CD14-positive monocyte (primary cell): ENCODE results near the gene TSPAN10. TPM values are rescaled to one million over a fixed set of nuclear protein-coding genes. Genes with fewer than 3 reads are reported as not detected.
A peak's percentile ranks its signal among the peaks of the same experiment; 100 is the strongest.

Experiments
- DNase-seq, 3 donors: peaks; one replicate each; pipeline ENCODE4 v3.0.0-alpha.2; 2011 to 2022
- H2AFZ ChIP-seq: 2 replicates; pipeline ENCODE4 v1.6.0; 2012; ENCODE audit warnings: mild to moderate bottlenecking, low read depth, low read length, inconsistent platforms; ENCODE audit not compliant: insufficient read depth, poor library complexity, severe bottlenecking
- H3K27ac ChIP-seq, 2 donors: 1 replicate in 1 of 2; 2 replicates in 1 of 2; pipeline ENCODE4 v1.5.1; 2012 to 2013; ENCODE audit warnings: low read length in 2 of 2, control low read depth in 1 of 2, inconsistent platforms in 1 of 2, low read depth in 1 of 2, mild to moderate bottlenecking in 1 of 2
- H3K27me3 ChIP-seq, 2 donors: one replicate each; pipeline versions ENCODE4 v1.6.0 to v1.6.1; 2011 to 2013; ENCODE audit warnings: low read length in 2 of 2; ENCODE audit not compliant: control insufficient read depth in 2 of 2, insufficient read depth in 2 of 2
- H3K36me3 ChIP-seq, 2 donors: replicated peaks in 1 of 2; 1 replicate in 1 of 2; 2 replicates in 1 of 2; pipeline versions ENCODE4 v1.5.1 to v1.6.1; 2012 to 2013; ENCODE audit warnings: low read length in 2 of 2, control low read depth in 1 of 2, inconsistent platforms in 1 of 2, mild to moderate bottlenecking in 1 of 2; ENCODE audit not compliant: insufficient read depth in 2 of 2, control insufficient read depth in 1 of 2
- H3K4me1 ChIP-seq, 2 donors: 1 replicate in 1 of 2; 2 replicates in 1 of 2; pipeline versions ENCODE4 v1.5.1 to v1.6.1; 2012 to 2013; ENCODE audit warnings: low read length in 2 of 2, control low read depth in 1 of 2, inconsistent platforms in 1 of 2, mild to moderate bottlenecking in 1 of 2, moderate library complexity in 1 of 2; ENCODE audit not compliant: insufficient read depth in 2 of 2, control insufficient read depth in 1 of 2
- H3K4me2 ChIP-seq: replicated peaks from 2 replicates; pipeline ENCODE3; 2012; ENCODE audit warnings: low read length, moderate library complexity, mild to moderate bottlenecking; ENCODE audit not compliant: poor library complexity, severe bottlenecking; ENCODE audit errors: extremely low read depth
- H3K4me3 ChIP-seq, 3 experiments: fragments of 200-600 bp in 1 of 3; sonication (generic) in 1 of 3; replicated peaks in 1 of 3; 1 replicate in 2 of 3; 2 replicates in 1 of 3; pipeline ENCODE4 v1.5.1; 2011 to 2013; ENCODE audit warnings: low read length in 3 of 3, mild to moderate bottlenecking in 3 of 3, control low read depth in 2 of 3, low read depth in 2 of 3, inconsistent platforms in 1 of 3, moderate library complexity in 1 of 3
- H3K79me2 ChIP-seq: 2 replicates; pipeline ENCODE4 v1.6.0; 2012; ENCODE audit warnings: mild to moderate bottlenecking, control low read depth, inconsistent platforms, low read length, moderate library complexity; ENCODE audit not compliant: insufficient read depth
- H3K9ac ChIP-seq: 2 replicates; pipeline ENCODE4 v1.6.0; 2017; ENCODE audit warnings: low read length, mild to moderate bottlenecking; ENCODE audit not compliant: insufficient read depth, poor library complexity, severe bottlenecking
- H3K9me3 ChIP-seq, 2 donors: replicated peaks in 1 of 2; 1 replicate in 1 of 2; 2 replicates in 1 of 2; pipeline versions ENCODE4 v1.5.1 to v1.6.1; 2012 to 2013; ENCODE audit warnings: low read length in 2 of 2, control low read depth in 1 of 2; ENCODE audit not compliant: control insufficient read depth in 1 of 2, insufficient read depth in 1 of 2
- H4K20me1 ChIP-seq: 2 replicates; pipeline ENCODE4 v1.6.0; 2012; ENCODE audit warnings: mild to moderate bottlenecking, low read length, control low read depth, moderate library complexity; ENCODE audit not compliant: insufficient read depth
- H3K27ac Mint-ChIP-seq, 7 donors: one replicate each; pipeline ENCODE4 v1.8.0; 2020; ENCODE audit warnings: mild to moderate bottlenecking in 7 of 7, mixed read lengths in 7 of 7, moderate library complexity in 6 of 7, inconsistent platforms in 2 of 7
- H3K27me3 Mint-ChIP-seq, 3 donors: one replicate each; pipeline ENCODE4 v1.8.0; 2021 to 2022; ENCODE audit warnings: low read depth in 3 of 3, mild to moderate bottlenecking in 3 of 3, mixed read lengths in 3 of 3, moderate library complexity in 3 of 3, inconsistent platforms in 1 of 3
- H3K36me3 Mint-ChIP-seq, 2 donors: one replicate each; pipeline ENCODE4 v1.8.0; 2020; ENCODE audit warnings: mixed read lengths in 2 of 2, inconsistent platforms in 1 of 2, mild to moderate bottlenecking in 1 of 2
- H3K4me1 Mint-ChIP-seq: one replicate; pipeline ENCODE4 v1.8.0; 2020; ENCODE audit warnings: mild to moderate bottlenecking, mixed read lengths
- H3K4me3 Mint-ChIP-seq, 2 donors: one replicate each; pipeline ENCODE4 v1.8.0; 2020; ENCODE audit warnings: mild to moderate bottlenecking in 2 of 2, mixed read lengths in 2 of 2, moderate library complexity in 1 of 2
- H3K9me3 Mint-ChIP-seq, 7 donors: one replicate each; pipeline ENCODE4 v1.8.0; 2020 to 2022; ENCODE audit warnings: mixed read lengths in 7 of 7, mild to moderate bottlenecking in 6 of 7, moderate library complexity in 6 of 7, inconsistent platforms in 2 of 7
- CTCF ChIP-seq: fragments of 200-600 bp; IDR thresholded peaks from one replicate; pipeline ENCODE4 v1.8.0; 2022; ENCODE audit warnings: antibody characterized with exemption, mild to moderate bottlenecking
- WGBS: methylation state at CpG from one replicate; pipeline ENCODE4 v1.1.5; 2013; ENCODE audit warnings: missing lambda C conversion rate; ENCODE audit not compliant: insufficient coverage; 5-methylcytosine and 5-hydroxymethylcytosine counted together
- intact Hi-C, 2 donors: fragments of 100-400 bp; cut with micrococcal nuclease; formaldehyde crosslinking; loops; one replicate each; pipeline versions ENCODE4 v1.15.0 to v1.15.1; 2023
- polyA plus RNA-seq, 3 donors: library from polyadenylated mRNA; depleted of rRNA in 1 of 3; unstranded in 2 of 3; stranded (reverse) in 1 of 3; fragments of 300-500 nt in 2 of 3; fragments of >200 nt in 1 of 3; fragmentation: Illumina TruSeq in 2 of 3; gene quantifications; 1 replicate in 2 of 3; 2 replicates in 1 of 3; pipeline ENCODE4 v1.2.3, GENCODE V29; 2012 to 2021
- small RNA-seq: library from RNA; depleted of rRNA; stranded (forward); fragments of <200 nt; gene quantifications from one replicate; pipeline ENCODE3, GENCODE V24; 2012; ENCODE audit warnings: low read depth; ENCODE audit not compliant: insufficient read length

TSPAN10 gene
- polyA plus RNA-seq, 3 donors = not detected

- no peak overlapping the region for H3K27ac Mint-ChIP-seq
- H3K4me1 Mint-ChIP-seq = peaks cover 4% of the 10 kb centered on the region
- H3K9ac ChIP-seq = no peak overlapping the region
- peaks cover 0 to 2% (median 0%) of the 10 kb centered on the region in 7 donors for H3K9me3 Mint-ChIP-seq
- peaks cover 87 to 98% of the 10 kb centered on the region in 2 donors for H3K36me3 ChIP-seq
- no peak overlapping the region for H3K4me3 ChIP-seq
- no peak for DNase-seq
- H3K36me3 Mint-ChIP-seq = peaks cover 56 to 97% of the 10 kb centered on the region in 2 donors
- peaks cover 48% of the 10 kb centered on the region for H3K79me2 ChIP-seq
- H2AFZ ChIP-seq = no peak overlapping the region
- WGBS = 97% methylated on average over 40 of the region's 40 CpGs
- no peak overlapping the region for H3K27ac ChIP-seq
- H3K4me1 ChIP-seq = peaks cover 0 to 2% of the 10 kb centered on the region in 2 donors
- no peak overlapping the region for H3K4me2 ChIP-seq
- H4K20me1 ChIP-seq = peaks cover 93% of the 10 kb centered on the region
- H3K9me3 ChIP-seq = no peaks in the 10 kb centered on the region
- no peak overlapping the region for H3K4me3 Mint-ChIP-seq
- peaks cover 0 to 1% (median 0%) of the 10 kb centered on the region in 3 donors for H3K27me3 Mint-ChIP-seq
- TF ChIP-seq CTCF = no peak
- intact Hi-C loops = no loop called here
- no peaks in the 10 kb centered on the region for H3K27me3 ChIP-seq
Observed at GRCh38 chr17:81696218-81696941, 59.4 kb downstream of the TSPAN10 start.

- DNase-seq = no peak
- Histone ChIP-seq H3K36me3 (peaks cover 79 to 93% of the 10 kb centered on the region in 2 donors), H3K9me3 (no peaks in the 10 kb centered on the region), H3K4me2 (no peak overlapping the region), H3K27ac (no peak overlapping the region), H3K4me1 (peaks cover 10 to 12% of the 10 kb centered on the region in 2 donors), H4K20me1 (peaks cover 93% of the 10 kb centered on the region), H3K4me3 (no peak overlapping the region), H3K27me3 (no peaks in the 10 kb centered on the region), H3K9ac (no peak overlapping the region), H3K79me2 (peaks cover 51% of the 10 kb centered on the region), H2AFZ (no peak overlapping the region)
- peaks cover 0 to 1% (median under 1%) of the 10 kb centered on the region in 3 donors for H3K27me3 Mint-ChIP-seq
- TF ChIP-seq CTCF = no peak
- peaks cover 15% of the 10 kb centered on the region for H3K4me1 Mint-ChIP-seq
- 94% methylated on average over 23 of the region's 25 CpGs for WGBS
- intact Hi-C loops = no loop called here
- H3K27ac Mint-ChIP-seq = peak overlapping the region in 4 of 7 donors; percentile 17 to 53 (median 36)
- no peak overlapping the region for H3K4me3 Mint-ChIP-seq
- peaks cover 49 to 91% of the 10 kb centered on the region in 2 donors for H3K36me3 Mint-ChIP-seq
- peaks cover 0 to 2% (median 0%) of the 10 kb centered on the region in 7 donors for H3K9me3 Mint-ChIP-seq
Observed at GRCh38 chr17:81697261-81698044, 60.5 kb downstream of the TSPAN10 start.

Small RNA genes within 50 kb of the gene (small RNA-seq; reads per million reads assigned to genes)
- not detected for gene MIR6786

Other genes starting within 250 kb of the TSPAN10 start
- 1 to 10 TPM in 1 of 3 donors, under 1 TPM in 2; 0.11 to 8.8 (median 0.27) TPM for gene BAHCC1, start 241.7 kb upstream of the TSPAN10 start, polyA plus RNA-seq
- 1,000 to 10,000 TPM; 1,133 to 3,195 (median 1,620) TPM for gene ACTG1, start 124.4 kb upstream of the TSPAN10 start, polyA plus RNA-seq
- under 1 TPM in 1 of 3 donors, not detected in 2; 0.07 TPM for gene FSCN2, start 108.8 kb upstream of the TSPAN10 start, polyA plus RNA-seq
- gene FAAP100, start 84.8 kb upstream of the TSPAN10 start, polyA plus RNA-seq = 10 to 100 TPM; 10.3 to 37.6 (median 13.9) TPM
- gene NPLOC4, start 84 bp upstream of the TSPAN10 start, polyA plus RNA-seq = 100 to 1,000 TPM in 2 of 3 donors, 10 to 100 TPM in 1; 92.1 to 112 (median 106) TPM
- 10 to 100 TPM in 2 of 3 donors, 1 to 10 TPM in 1; 8.9 to 12.0 (median 11.5) TPM for gene PDE6G, start 19.3 kb downstream of the TSPAN10 start, polyA plus RNA-seq
- 10 to 100 TPM; 46.0 to 61.1 (median 51.8) TPM for gene OXLD1, start 29.4 kb downstream of the TSPAN10 start, polyA plus RNA-seq
- gene CCDC137, start 29.5 kb downstream of the TSPAN10 start, polyA plus RNA-seq = 1 to 10 TPM; 2.4 to 8.8 (median 3.6) TPM
- 10 to 100 TPM; 17.6 to 43.0 (median 28.7) TPM for gene ARL16, start 46.6 kb downstream of the TSPAN10 start, polyA plus RNA-seq
- gene HGS, start 46.8 kb downstream of the TSPAN10 start, polyA plus RNA-seq = 100 to 1,000 TPM in 1 of 3 donors, 10 to 100 TPM in 2; 19.3 to 200 (median 28.0) TPM
- 10 to 100 TPM; 21.2 to 57.0 (median 38.3) TPM for gene MRPL12, start 66.2 kb downstream of the TSPAN10 start, polyA plus RNA-seq
- gene SLC25A10, start 75.1 kb downstream of the TSPAN10 start, polyA plus RNA-seq = 1 to 10 TPM; 1.8 to 2.3 (median 1.9) TPM
- gene GCGR, start 167.0 kb downstream of the TSPAN10 start, polyA plus RNA-seq = not detected
- 10 to 100 TPM; 48.4 to 63.0 (median 48.5) TPM for gene MCRIP1, start 196.1 kb downstream of the TSPAN10 start, polyA plus RNA-seq
- gene PPP1R27, start 197.9 kb downstream of the TSPAN10 start, polyA plus RNA-seq = 1 to 10 TPM in 1 of 3 donors, under 1 TPM in 2; 0.22 to 1.5 (median 0.33) TPM
- 100 to 1,000 TPM; 108 to 297 (median 291) TPM for gene P4HB, start 223.3 kb downstream of the TSPAN10 start, polyA plus RNA-seq
- gene ARHGDIA, start 234.1 kb downstream of the TSPAN10 start, polyA plus RNA-seq = 100 to 1,000 TPM in 1 of 3 donors, 10 to 100 TPM in 2; 86.3 to 477 (median 97.2) TPM